GM18861 (cell line): ENCODE measurements around the gene MPG.
"Not testable (repeated sequence)": the region's sequence is repeated elsewhere in the genome, so short reads cannot be mapped to it uniquely, and the experiment has no call there.

Source experiments
- ATAC-seq: cut with Tn5 transposase; IDR thresholded peaks from one replicate; pipeline ENCODE4 v1.9.1; 2021; ENCODE audit not compliant: unreplicated experiment

The MPG gene, protein sequence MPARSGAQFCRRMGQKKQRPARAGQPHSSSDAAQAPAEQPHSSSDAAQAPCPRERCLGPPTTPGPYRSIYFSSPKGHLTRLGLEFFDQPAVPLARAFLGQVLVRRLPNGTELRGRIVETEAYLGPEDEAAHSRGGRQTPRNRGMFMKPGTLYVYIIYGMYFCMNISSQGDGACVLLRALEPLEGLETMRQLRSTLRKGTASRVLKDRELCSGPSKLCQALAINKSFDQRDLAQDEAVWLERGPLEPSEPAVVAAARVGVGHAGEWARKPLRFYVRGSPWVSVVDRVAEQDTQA

DNA sequence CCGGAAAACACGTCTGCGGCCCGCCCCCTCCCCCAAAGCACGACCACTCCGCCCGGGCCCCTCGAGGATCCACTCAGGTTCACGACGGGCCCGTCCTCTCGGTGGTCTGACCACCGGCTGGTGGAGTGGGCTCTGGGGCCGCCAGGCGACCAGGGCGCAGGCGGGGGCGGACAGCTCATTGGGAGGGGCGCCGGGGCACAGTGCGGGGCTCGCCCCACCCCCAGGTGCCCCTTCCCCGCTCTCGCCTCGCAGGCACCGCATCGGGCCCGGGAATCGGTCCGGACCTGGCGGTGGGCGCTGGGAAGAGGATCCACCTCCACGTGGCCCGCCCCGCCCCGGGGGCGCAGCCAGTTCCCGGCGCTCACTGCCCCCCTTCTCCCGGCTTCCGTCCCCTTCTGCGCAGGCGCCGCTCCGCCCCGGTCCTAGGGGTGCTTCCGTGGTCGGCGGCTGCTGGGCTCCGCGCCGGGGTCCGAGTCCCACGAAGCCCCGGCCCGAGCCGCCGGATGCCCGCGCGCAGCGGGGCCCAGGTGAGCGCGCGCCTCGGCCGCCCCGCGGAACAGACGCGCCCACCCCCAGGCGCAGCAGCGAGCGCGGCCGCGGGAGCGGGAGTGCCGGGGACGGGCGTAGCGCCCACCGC, at the start of gene MPG:
MPG (plus strand) TSS at position 419 of the 637 bp plus-strand sequence; CDS start at position 504, 85 bp downstream.
- peak; percentile 62 for ATAC-seq

DNA sequence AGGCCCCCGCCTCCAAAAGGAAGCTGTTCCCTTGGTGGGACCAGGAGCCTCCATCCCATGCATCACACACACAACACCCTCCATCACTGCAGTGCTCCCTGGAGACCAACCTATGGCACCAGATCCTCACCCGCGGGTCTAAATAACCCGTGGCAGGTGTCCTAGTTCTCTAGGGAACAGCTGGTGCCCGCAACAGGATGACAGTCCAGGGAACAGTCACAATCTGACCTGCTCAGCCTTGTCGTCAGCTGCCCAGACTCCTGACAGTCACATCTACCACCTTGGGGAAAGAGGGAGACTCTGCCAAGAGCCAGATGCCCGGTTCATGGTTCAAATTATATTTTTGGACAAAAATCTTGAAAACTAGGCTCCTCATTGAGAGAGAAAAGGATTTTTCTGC, 47.4 kb upstream of the MPG start:
- not testable (repeated sequence) for ATAC-seq

DNA sequence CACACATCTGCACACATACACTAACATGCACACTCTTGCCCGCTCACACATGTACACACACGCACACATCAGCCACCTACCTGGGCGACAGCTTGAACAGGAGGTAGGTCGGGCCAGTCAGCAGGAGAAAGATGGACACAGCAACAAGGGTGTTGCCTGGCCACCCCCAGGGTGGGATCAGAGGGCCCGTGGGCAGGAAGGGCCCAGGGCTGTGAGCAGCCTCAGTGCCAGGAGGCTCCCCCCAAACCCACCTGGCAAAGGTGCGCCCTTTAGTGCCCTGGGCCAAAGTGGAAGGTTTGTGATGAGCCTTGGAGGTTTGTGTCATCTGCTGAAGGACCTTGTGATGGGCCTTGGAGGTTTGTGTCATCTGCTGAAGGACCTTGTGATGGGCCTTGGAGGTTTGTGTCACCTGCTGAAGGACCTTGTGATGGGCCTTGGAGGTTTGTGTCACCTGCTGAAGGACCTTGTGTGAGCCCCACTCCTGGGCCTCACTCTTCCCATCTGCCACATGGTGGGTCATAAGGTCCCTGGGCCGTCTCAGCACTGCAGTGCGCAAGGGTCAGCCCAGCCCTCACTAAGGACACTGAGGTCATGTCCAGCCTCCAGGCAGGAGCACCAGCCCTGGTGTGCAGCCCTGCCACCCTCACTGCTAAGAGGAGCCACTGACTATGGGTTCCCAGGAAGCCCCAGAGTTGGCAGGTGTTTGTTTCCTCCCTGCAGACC, 44.7 kb upstream of the MPG start:
- not testable (repeated sequence) for ATAC-seq

DNA sequence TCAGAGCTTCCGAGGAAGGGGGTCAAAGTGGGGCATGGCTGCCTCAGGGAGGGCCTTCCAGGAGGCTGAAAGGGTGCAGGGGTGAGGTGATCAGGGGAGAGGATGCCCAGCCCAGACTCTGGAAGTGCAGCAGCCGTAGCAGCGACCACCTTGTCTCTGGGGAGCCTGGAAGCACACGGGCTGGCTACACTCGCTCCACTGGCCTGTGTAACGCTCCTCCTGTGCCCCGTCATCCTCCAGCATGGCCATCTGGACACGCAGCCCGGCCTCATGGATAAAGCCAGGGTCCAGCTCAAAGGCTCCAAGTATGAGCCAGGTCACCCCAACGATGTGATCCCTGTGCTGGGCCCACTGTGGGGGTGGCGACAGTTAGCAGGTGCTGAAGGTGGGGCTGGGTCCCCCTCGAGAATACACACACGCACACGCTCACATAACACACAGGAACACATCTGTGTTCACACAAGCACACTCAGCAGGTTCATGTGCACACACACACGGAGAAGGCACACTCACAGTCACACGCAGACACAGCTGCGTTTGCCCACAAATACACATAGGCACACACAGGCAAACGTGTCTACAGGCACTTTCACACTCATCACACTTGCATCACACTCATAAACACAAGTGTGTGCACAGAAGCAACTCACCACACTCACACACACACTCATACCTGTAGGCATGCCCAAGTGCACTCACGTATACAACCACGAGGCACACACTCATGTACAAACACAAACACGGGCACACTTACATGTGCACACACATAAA, 44.0 kb upstream of the MPG start:
- ATAC-seq: no peak

DNA sequence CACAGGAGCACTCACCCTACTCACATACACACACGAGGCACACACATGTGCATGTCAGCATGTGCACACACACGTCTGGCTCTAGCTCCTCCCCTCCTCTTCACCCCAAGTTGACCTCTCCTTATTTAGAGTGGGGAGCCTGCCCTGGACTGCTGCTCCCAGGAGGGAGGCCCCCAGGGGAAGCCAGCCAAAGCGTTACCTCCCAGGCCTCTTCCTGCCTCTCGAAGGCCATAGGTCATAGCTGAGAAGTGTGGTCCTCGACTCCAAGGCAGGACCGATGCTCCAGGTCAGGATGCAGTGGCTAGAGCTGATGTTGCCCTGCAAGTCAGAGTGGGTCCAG, 43.4 kb upstream of the MPG start:
- no peak for ATAC-seq

DNA sequence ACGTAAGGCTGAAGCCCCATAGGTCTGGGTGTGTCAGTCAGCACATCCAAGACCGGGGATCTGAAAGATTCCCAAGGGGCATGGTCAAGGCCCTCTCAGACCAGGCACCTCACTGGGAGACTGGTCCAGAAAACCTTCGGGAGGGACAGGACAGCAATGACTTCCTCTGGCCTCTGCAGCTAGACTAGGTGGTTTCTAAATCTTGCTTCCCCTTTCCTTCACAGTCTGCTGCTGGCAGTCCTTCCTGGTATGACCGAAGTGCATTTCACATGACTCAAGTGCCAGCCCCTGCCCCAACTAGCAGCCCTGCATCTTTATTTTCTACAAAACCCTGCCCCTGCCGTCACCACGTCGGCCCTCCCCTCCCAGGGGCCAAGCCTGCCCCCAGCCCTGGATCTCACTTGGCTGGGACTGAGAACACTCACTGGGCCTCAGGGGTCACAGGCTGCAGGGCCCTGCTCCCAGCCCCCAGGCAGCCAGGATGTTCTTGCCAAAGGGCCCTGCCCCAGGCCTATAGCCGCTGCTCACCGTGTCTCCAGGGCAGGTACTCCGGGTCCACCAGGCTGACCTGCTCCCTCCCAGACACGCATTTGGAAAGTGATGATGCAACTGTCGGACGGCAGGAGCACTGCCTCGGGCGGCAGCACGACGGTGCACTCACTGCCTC, 42.9 kb upstream of the MPG start:
- no peak for ATAC-seq

DNA sequence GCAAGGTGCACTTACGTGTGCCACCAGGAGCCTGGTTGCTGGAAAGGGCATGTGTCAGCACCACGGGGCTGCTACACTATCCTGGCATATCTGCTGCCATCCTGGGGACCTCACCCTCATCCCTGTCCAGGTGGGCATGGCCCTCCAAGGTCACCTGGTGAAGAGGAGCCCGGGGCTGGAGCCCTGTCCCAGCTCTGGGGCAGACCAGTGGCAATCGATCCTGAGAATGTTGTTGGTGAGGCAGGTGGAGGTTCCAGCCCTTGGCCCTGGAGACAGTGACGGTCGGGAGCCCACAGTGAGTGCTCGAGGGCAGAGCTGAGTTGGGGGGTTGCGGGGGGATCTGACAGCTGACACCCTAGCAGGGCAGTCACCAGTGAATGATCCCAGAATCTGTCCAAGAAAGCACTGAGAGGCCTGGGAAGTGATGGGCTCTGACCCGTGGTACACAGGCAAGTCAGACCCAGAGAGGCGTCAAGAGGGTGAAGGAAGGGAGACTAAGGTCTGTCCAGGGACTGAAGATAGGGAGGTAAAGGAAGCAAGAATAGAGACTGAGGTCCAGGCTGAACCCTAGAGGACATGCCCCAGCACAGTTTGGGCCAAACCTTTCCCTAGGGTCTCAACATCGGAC, 42.2 kb upstream of the MPG start:
- ATAC-seq: no peak

DNA sequence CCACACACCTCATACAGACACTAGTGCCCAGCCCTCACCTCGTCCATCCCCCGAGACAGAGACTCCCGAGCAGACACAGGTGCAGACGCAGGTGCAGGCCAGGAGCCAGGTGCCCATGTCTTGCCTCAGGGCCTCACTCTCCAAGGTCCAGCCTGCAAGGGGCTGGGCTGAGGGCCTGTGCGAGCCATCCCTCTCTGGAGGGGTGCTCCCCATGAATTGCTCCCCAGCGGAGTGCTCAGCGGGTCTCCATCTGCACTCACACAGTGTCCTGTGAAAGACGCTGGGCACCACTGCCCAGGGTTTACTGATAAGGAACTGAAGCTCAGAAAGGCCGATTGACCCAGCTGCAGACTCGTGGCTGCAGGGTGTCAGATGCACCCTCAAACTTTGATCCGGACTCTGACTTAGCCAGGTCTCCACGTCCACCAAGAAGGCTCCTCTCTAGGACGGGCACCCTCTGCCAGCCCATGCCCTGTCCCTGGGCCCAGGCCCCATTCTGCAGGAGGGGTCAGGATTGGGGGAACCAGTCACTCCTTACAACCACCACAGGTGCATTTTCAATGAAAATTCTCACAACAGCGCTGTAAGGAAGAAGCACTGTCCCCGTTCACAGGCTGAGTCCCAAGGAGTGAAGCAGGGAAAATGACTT, 41.6 kb upstream of the MPG start:
- no peak for ATAC-seq

DNA sequence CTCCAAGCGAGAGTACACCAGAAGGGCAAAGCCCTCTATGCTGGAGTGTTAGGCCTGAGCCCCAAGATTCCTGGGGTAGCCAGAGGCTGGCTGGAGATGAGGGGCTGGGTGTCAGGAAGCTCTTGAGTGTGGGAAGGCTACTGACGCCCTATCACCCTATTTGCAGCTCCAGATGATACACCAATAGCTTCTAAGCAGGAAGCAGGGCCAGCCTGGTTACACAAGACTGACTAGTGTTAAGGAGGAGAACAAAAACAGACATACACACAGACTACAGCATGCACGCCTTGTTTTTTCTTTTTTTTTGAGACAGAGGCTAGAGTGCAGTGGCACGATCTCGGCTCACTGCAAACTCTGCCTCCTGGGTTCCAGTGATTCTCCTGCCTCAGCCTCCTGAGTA, 40.5 kb upstream of the MPG start:
- ATAC-seq: no peak

DNA sequence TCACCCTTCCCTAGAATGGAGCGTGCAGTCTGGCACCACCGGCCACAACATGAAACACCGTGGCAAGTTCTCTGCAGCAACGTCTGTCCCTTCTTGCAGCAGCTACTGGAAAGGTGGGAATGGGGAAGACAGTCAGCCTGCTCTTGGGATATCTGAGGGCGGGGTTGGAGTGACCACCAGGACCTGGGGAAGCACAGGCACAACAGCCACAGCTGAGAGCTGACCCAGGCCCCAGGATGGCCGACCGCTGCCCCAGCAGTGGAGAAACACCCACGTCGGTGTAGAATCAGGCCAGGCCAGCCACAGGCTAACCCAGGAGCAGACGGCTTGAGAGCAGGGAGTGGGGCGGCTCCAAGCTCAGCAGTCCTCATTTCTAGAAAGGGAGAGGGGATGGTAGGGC, 39.8 kb upstream of the MPG start:
- not testable (repeated sequence) for ATAC-seq

DNA sequence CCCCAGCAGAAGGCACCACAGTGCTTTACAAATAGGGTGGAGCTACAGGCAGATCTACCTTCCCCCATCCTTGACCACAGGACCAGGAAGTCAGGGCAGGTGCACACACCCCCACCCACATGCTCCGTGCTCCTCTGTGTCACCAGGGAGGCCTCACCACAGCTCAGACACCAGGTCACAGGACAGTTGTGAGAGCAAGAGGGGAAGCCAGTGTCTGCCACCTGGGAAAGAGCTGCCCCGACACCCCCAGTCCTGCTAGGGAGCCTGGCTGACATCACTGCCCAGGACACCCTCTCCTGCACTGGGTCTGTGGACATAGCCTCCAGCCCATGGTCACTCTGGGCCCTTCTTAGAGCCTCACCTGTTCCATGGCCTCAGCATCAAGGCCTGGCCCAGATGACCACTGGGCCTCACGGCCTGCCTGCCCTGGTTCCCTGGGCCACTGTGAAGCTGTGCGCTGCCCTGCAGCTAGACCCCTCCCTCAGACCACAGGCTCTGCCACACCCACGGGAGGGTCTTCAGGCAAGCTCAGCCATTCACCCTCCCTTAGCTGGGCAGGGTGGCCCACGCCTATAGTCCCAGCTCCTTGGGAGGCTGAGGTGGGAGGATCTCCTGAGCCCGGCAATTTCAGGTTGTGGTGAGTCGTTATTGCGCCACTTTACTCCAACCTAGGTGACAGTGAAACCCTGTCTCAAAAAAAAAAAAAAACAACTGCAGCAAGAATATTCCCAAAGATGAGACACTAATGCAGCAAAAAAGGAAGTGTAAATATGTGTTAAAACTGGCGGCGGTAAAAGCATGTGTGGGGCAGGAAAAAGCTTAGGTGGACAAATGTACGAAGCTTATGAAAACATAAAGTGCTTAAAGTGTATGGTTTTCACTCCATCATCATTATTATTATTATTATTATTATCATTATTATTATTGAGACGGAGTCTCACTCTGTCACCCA, 38.8 kb upstream of the MPG start:
- peak; percentile 71 for ATAC-seq

DNA sequence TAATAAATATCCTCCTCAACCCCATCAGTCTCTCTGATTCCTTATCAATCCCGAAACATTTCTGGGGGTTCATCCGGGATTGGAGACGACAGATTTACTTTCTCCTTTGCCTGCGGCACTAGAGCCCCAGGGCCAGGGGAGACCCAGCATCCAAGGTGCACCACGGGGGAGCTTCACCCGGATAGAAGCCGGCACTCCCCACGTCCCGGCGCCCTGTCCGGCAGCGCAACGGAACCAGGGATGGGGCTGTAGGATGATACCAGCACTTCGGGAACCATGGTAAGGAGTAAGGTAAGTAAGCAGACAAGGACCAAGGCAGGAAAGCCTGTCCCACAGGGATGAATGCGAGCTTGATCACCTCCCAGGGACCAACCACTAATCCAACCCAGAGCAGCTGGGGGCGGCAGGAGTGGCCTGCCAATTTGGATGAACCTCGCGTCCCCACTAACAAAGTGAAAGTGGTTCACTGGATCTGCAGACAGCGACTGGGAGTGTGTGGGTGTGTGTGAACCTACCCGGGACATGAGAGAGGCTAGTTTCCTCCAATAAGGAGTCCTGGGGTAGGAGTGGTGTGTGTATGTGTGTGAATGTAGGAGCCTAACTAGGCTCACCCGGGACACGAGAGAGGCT, 36.5 kb upstream of the MPG start:
- ATAC-seq: no peak

DNA sequence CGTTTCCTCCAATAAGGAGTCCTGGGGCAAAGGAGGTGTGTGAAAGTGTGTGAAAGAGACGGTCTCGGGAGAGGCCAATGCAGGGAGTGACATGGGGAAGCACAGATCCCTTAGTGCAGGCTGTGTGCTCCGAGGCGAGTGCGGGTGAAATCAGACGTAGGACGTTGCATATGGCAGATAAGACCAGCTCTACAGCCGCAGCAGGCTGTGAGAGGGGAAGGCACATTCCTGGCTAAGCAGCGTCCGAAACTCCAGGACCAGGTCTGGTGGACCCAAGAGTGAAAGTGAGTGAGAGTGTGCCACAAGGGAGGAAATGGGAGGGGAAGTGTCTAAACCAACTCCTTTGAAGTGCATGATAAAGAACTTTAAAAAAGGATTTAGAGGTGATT, 36.0 kb upstream of the MPG start:
- no peak for ATAC-seq

DNA sequence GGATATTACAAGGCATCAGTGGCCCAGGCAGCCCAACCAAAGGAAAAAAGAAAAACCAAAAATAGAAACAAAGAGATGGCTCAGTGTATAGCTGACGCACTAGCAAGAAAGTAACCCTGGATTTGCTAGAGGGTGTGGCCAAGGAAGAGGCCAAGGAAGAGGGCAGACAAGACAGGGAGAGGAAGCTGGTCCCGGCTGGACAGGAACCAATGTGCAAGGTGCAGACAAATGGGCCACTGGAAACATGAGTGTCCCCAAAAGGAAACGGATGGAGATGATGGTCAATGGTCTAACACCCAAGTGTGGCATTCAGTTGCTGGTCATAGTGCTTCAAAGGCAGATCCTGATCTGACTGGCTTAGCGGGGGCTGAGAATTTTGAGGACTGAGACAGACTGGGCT, 35.3 kb upstream of the MPG start:
- ATAC-seq: no peak

DNA sequence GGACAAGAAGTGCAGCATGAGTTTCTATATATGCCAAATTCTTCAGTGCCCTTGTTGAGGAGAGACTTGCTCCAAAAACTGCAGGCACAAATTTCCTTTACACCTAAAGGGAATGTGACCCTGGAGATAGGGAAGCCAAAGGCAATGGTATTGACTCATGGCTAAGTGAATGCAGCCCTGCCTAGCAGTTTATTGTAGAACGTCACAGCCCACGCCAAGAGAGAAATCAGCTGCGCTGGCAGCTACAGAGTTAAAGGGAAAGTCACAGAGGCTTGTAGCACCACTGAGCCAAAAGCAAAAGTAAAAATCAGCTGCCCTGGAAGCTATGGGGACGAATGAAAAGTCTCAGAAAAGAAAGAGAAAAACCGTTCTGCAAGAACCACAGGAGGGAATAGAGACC, 34.7 kb upstream of the MPG start:
- no peak for ATAC-seq

DNA sequence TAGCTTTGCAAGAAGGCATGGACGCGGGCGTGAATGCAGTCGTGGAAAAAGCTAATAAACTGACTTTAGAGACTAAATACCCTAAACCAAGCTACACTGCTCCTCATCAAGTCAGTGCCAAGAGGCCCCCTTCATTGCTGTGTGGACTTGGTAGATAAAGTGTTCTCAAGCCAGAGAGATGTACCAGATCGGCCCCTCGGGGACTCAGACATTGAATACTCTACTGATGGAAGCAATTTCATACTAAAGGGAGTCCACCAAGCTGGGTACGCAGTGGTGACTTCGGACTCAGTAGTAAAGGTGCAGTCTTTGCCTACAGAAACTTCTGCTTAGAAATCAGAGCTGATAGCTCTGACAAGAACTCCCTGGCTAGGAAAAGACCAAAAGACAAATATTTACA, 33.4 kb upstream of the MPG start:
- no peak for ATAC-seq

DNA sequence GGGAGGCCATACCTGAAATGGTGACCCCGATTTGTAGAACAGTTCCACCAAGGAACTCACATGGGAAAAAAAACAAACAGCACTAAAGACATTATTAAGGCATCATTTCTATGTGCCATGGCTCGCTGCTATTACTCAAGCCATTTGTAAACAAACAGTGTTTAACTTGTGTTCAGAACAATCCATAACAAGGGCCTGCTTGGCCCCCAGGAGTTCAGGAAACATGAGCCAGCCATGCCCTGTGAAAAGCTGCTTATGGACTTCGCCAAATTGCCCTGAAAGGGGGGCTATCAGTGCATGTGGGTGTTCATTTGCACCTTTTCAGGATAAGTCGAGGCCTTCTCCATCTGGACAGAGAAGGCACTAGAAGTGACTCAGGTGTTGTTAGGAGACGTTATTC, 32.6 kb upstream of the MPG start:
- no peak for ATAC-seq

DNA sequence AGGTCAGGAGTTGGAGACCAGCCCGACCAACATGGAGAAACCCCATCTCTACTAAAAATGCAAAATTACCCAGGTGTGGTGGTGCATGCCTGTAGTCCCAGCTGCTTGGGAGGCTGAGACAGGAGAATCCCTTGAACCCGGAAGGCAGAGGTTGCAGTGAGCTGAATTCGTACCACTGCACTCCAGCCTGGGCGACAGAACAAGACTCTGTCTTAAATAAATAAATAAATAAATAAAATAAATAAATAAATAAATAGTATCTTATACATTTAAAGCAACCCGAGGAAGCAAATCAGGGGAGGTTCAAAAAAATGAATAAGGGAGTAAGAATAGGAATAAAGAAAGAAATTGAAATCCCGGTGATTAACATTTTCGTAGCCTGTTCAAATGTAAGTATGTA, 31.5 kb upstream of the MPG start:
- ATAC-seq: not testable (repeated sequence)

DNA sequence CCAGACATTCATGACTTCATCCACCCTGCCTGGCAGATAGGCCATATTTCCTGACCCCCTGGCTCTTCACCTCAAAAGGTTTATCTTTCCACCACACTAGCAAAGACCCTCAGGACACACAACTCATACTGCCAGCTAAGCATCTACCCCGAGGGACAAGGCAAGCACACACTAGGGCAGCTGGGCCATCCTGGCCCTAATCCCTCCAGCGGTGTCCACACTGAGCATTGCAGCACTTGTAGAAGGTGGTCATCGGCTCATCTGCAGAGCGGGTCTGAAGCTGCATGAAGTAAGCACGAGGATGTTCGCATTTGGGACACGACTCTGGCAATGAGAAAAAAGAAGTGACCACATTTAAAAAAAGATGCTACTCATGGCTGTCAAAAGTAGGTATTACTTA, 30.8 kb upstream of the MPG start:
- ATAC-seq: no peak
